B cell (primary cell): ENCODE measurements around the gene TRIM24. TPM values are rescaled to one million over a fixed set of nuclear protein-coding genes. Genes with fewer than 3 reads are reported as not detected.

ENCODE experiments used
- ATAC-seq: fragments of 200-7000 bp; cut with Tn5 transposase; one replicate; pipeline ENCODE4 v1.10.0; 2021; ENCODE audit warnings: low read depth, mild to moderate bottlenecking, moderate number of reproducible peaks, moderate library complexity
- CTCF ChIA-PET: fragments of 350-600 bp; sonication (Branson Sonifier 250); formaldehyde crosslinking; loops from one replicate; lab custom pipeline; 2021; ENCODE audit warnings: antibody characterized with exemption, inconsistent platforms; lab: Charles Lee
- POLR2A ChIA-PET: fragments of 350-600 bp; sonication (Branson Sonifier 250); formaldehyde crosslinking; loops from one replicate; lab custom pipeline; 2021; ENCODE audit warnings: antibody characterized with exemption; lab: Charles Lee
- DNase-seq: peaks from one replicate; pipeline ENCODE4 v3.0.0; 2013
- H2AFZ ChIP-seq: 2 replicates; pipeline ENCODE4 v1.6.1; 2012; ENCODE audit warnings: mild to moderate bottlenecking, low read depth, low read length; ENCODE audit not compliant: insufficient read depth, poor library complexity, severe bottlenecking
- H3K27ac ChIP-seq, 2 donors: 1 replicate in 1 of 2; 2 replicates in 1 of 2; pipeline ENCODE4 v1.5.1; 2012 to 2013; ENCODE audit warnings: low read length in 2 of 2, mild to moderate bottlenecking in 2 of 2, moderate library complexity in 1 of 2
- H3K27me3 ChIP-seq, 4 experiments: fragments of 200-600 bp in 1 of 4; sonication (generic) in 1 of 4; replicated peaks in 1 of 4; 1 replicate in 2 of 4; 2 replicates in 2 of 4; pipeline versions ENCODE4 v1.6.1 to v1.7.0; 2013 to 2016; ENCODE audit warnings: low read length in 3 of 4, mild to moderate bottlenecking in 2 of 4, mixed read lengths in 1 of 4, moderate library complexity in 1 of 4; ENCODE audit not compliant: insufficient read depth in 4 of 4, control insufficient read depth in 3 of 4; ENCODE audit errors: control extremely low read depth in 1 of 4
- H3K36me3 ChIP-seq, 2 experiments: replicated peaks in 1 of 2; 1 replicate in 1 of 2; 2 replicates in 1 of 2; pipeline versions ENCODE4 v1.6.1 to v1.7.1; 2013; ENCODE audit warnings: low read length in 1 of 2; ENCODE audit not compliant: insufficient read depth in 2 of 2, control insufficient read depth in 1 of 2; ENCODE audit errors: control extremely low read depth in 1 of 2, extremely low read depth in 1 of 2
- H3K4me1 ChIP-seq, 2 donors: fragments of 200-600 bp in 1 of 2; sonication (generic) in 1 of 2; 1 replicate in 1 of 2; 2 replicates in 1 of 2; pipeline versions ENCODE4 v1.5.1 to v1.6.1; 2013 to 2017; ENCODE audit warnings: low read length in 2 of 2; ENCODE audit not compliant: control insufficient read depth in 2 of 2, insufficient read depth in 2 of 2
- H3K4me2 ChIP-seq: replicated peaks from 2 replicates; pipeline ENCODE3; 2012; ENCODE audit warnings: mild to moderate bottlenecking, low read depth, low read length; ENCODE audit not compliant: poor library complexity, severe bottlenecking
- H3K4me3 ChIP-seq, 5 experiments: fragments of 200-600 bp in 1 of 5; sonication (generic) in 1 of 5; 1 replicate in 3 of 5; 2 replicates in 2 of 5; pipeline versions ENCODE4 v1.5.1 to v1.7.0; 2011 to 2016; ENCODE audit warnings: low read length in 4 of 5, mild to moderate bottlenecking in 4 of 5, low read depth in 2 of 5, control low read depth in 1 of 5, moderate library complexity in 1 of 5; ENCODE audit not compliant: insufficient read depth in 1 of 5; ENCODE audit errors: control extremely low read depth in 1 of 5, extremely low read depth in 1 of 5
- H3K79me2 ChIP-seq: fragments of 200-600 bp; sonication (generic); one replicate; pipeline ENCODE4 v1.6.0; 2016; ENCODE audit warnings: low read length; ENCODE audit not compliant: control insufficient read depth, insufficient read depth
- H3K9ac ChIP-seq: fragments of 200-600 bp; sonication (generic); 2 replicates; pipeline ENCODE4 v1.6.1; 2017; ENCODE audit warnings: mild to moderate bottlenecking, low read length, moderate library complexity
- H3K9me3 ChIP-seq, 3 donors: one replicate each; pipeline versions ENCODE4 v1.6.1 to v1.7.1; 2013; ENCODE audit warnings: low read length in 2 of 3; ENCODE audit not compliant: control insufficient read depth in 2 of 3, insufficient read depth in 1 of 3; ENCODE audit errors: control extremely low read depth in 1 of 3
- H4K20me1 ChIP-seq: 2 replicates; pipeline ENCODE4 v1.6.0; 2012; ENCODE audit warnings: mild to moderate bottlenecking, low read length; ENCODE audit not compliant: insufficient read depth, control insufficient read depth, poor library complexity, severe bottlenecking
- H3K27ac Mint-ChIP-seq: one replicate; pipeline ENCODE4 v1.8.0; 2021; ENCODE audit warnings: mixed read lengths
- H3K27me3 Mint-ChIP-seq: one replicate; pipeline ENCODE4 v1.8.0; 2021; ENCODE audit warnings: mixed read lengths
- H3K4me1 Mint-ChIP-seq: one replicate; pipeline ENCODE4 v1.8.0; 2021; ENCODE audit warnings: mixed read lengths
- H3K4me3 Mint-ChIP-seq: one replicate; pipeline ENCODE4 v1.8.0; 2021; ENCODE audit warnings: mixed read lengths
- H3K9me3 Mint-ChIP-seq: one replicate; pipeline ENCODE4 v1.8.0; 2022; ENCODE audit warnings: mixed read lengths; ENCODE audit not compliant: insufficient read depth
- EZH2 ChIP-seq: IDR thresholded peaks from 2 replicates; pipeline ENCODE4 v1.6.1; 2012; ENCODE audit warnings: borderline replicate concordance, low read depth, mild to moderate bottlenecking, moderate library complexity, low read length; ENCODE audit not compliant: insufficient read depth, poor library complexity, severe bottlenecking
- WGBS: methylation state at CpG from one replicate; pipeline ENCODE4 v1.1.5; 2013; ENCODE audit warnings: missing lambda C conversion rate; ENCODE audit not compliant: insufficient coverage; 5-methylcytosine and 5-hydroxymethylcytosine counted together
- intact Hi-C: fragments of 100-400 bp; cut with micrococcal nuclease; formaldehyde crosslinking; loops from one replicate; pipeline ENCODE4 v1.10.0; 2022
- polyA plus RNA-seq: library from polyadenylated mRNA; depleted of rRNA; stranded (reverse); fragments of >200 nt; gene quantifications from 2 replicates; pipeline ENCODE4 v1.2.3, GENCODE V29; 2012
- total RNA-seq, 2 donors: library from RNA; stranded (reverse); fragments of 120-200 nt in 1 of 2; gene quantifications; 1 replicate in 1 of 2; 2 replicates in 1 of 2; pipeline versions ENCODE4 v1.2.3 to v1.2.4, GENCODE V29; 2013 to 2022
- TF ChIP-seq, protein P1 (sequence below): fragments of 200-600 bp; IDR thresholded peaks from one replicate; pipeline ENCODE4 v1.8.0; 2022; ENCODE audit warnings: antibody characterized with exemption, mild to moderate bottlenecking

Gene TRIM24
- total and polyA plus RNA-seq, 2 donors (not counting 1 experiment from before 2014, with no cell fraction given) = 3.7 to 18.7 TPM

DNA sequence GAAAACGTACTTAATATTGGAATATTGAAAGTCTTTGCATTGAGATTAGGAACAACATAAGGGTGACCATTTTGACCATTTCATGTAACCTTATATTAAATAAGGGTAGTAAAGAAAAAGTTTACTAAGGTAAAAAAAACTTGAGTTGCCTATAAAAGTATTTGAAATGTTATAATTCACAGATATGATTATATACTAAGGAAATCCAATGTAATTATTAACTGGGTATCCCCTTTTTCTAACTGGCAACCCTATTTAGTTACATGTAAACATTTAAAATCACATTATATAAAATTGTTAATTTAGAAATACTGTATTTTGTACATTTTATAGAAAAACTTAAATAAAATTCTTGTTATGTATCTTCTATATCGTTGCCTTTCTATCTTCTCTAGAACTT, 64.2 kb downstream of the TRIM24 start:
- H3K9me3 ChIP-seq = peaks cover 13 to 38% (median 24%) of the 10 kb centered on the region in 3 donors

DNA sequence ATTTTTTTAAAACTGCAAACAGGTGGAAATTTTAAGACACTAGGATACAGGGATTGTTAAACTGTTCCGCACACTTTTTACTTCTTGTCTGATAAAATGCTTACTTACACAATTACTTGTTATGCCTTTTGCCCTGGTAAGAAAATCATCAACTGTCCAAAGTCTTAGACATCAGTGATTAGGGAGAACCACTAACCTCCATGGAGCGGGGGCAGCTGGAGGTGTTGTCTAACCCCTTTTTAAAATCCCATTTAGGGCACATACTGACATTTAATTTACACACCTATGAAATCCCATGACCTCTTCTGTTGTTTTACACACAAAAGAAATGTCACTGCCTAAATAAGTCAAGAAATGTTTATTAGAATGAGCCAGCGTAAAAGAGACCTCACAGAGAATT, 65.7 kb downstream of the TRIM24 start:
- H3K9me3 Mint-ChIP-seq = peaks cover 10% of the 10 kb centered on the region

More for the DNA sequence above, 64.2 kb downstream of the TRIM24 start:
- peaks cover 22 to 39% of the 10 kb centered on the region in 2 experiments for H3K36me3 ChIP-seq
- no peak overlapping the region for H3K27ac ChIP-seq
- TF ChIP-seq, protein P1, sequence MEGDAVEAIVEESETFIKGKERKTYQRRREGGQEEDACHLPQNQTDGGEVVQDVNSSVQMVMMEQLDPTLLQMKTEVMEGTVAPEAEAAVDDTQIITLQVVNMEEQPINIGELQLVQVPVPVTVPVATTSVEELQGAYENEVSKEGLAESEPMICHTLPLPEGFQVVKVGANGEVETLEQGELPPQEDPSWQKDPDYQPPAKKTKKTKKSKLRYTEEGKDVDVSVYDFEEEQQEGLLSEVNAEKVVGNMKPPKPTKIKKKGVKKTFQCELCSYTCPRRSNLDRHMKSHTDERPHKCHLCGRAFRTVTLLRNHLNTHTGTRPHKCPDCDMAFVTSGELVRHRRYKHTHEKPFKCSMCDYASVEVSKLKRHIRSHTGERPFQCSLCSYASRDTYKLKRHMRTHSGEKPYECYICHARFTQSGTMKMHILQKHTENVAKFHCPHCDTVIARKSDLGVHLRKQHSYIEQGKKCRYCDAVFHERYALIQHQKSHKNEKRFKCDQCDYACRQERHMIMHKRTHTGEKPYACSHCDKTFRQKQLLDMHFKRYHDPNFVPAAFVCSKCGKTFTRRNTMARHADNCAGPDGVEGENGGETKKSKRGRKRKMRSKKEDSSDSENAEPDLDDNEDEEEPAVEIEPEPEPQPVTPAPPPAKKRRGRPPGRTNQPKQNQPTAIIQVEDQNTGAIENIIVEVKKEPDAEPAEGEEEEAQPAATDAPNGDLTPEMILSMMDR = no peak
- no peak for TF ChIP-seq EZH2
- H3K4me3 Mint-ChIP-seq = no peak overlapping the region
- CTCF ChIA-PET = no interaction called here
- H3K79me2 ChIP-seq = no peaks in the 10 kb centered on the region
- no peak for DNase-seq
- no CpG with 5 or more reads among the region's 2 CpGs for WGBS
- H3K4me1 Mint-ChIP-seq = no peaks in the 10 kb centered on the region
- intact Hi-C loops = no loop called here
- peaks cover 10% of the 10 kb centered on the region for H3K9me3 Mint-ChIP-seq
- H3K27ac Mint-ChIP-seq = no peak overlapping the region
- no peaks in the 10 kb centered on the region for H3K4me1 ChIP-seq
- POLR2A ChIA-PET = no interaction called here
- H4K20me1 ChIP-seq = no peaks in the 10 kb centered on the region
- H3K27me3 Mint-ChIP-seq = no peaks in the 10 kb centered on the region
- no peak for ATAC-seq
- H3K9ac ChIP-seq = no peak overlapping the region
- no peaks in the 10 kb centered on the region for H3K27me3 ChIP-seq
- no peak overlapping the region for H3K4me3 ChIP-seq
- no peak overlapping the region for H3K4me2 ChIP-seq
- no peak overlapping the region for H2AFZ ChIP-seq

More for the DNA sequence above, 65.7 kb downstream of the TRIM24 start:
- Mint-ChIP-seq H3K27ac (no peak overlapping the region), H3K4me3 (no peak overlapping the region), H3K27me3 (no peaks in the 10 kb centered on the region), H3K4me1 (no peaks in the 10 kb centered on the region)
- ChIA-PET POLR2A (no interaction called here), CTCF (no interaction called here)
- Histone ChIP-seq H2AFZ (no peak overlapping the region), H3K9me3 (peaks cover 14 to 51% (median 30%) of the 10 kb centered on the region in 3 donors), H3K9ac (no peak overlapping the region), H4K20me1 (no peaks in the 10 kb centered on the region), H3K79me2 (no peaks in the 10 kb centered on the region), H3K4me1 (no peaks in the 10 kb centered on the region), H3K36me3 (peaks cover 19 to 28% of the 10 kb centered on the region in 2 experiments), H3K27ac (no peak overlapping the region), H3K4me3 (no peak overlapping the region), H3K27me3 (no peaks in the 10 kb centered on the region), H3K4me2 (no peak overlapping the region)
- WGBS = 100% methylated on average over 1 of the region's 3 CpGs
- ATAC-seq (no peak), DNase-seq (no peak)
- no peak for TF ChIP-seq EZH2
- TF ChIP-seq, protein P1 = no peak
- intact Hi-C loops = no loop called here
